ENCODE results near the gene C1QTNF8.

DNA sequence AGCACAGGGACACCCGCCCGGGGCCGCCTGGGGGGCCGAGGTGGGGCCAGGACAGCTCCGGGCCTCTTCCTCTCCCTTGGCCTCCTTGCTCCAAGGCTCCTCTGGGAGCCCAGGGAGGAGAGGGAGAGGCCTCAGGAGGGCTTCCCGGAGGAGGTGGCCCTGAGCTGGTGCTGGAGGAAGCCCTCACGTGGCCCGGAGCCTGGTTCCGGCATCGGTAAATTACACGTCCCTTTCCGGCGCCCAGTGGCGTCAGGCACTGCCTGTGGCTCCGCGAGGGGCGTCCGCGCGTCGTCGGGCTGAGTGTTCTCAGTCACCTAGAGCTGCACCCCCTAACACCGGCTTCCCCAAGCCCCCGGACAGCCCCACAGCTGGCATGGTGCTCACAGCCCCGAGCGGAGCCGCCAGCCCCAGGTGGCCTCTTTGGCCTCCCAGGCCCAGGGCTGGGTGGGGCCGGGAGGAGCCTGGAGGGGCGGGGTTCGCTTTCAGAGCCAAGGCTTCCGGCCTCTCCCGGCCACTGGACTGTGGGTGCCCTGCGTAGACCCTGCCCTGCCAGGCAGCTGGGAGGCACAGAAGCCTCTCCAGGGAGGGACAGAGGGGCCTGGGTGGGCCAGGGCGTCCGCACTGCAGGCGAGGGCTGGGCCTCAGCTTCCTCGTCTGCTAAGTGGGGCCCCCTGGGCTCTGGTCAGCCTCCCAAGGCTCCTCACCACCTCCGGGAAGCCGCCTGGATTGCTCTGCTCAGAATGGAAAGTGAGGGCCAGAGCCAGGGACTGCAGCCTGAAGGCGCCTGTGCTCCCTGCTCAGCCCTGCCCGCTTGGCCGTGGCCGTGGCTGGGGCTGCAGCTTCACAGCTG lies 51.4 kb downstream of the C1QTNF8 start:
- TF ChIP-seq ZFP30 (CRISPR knock-in tag; IDR thresholded peaks at IDR 0.05) (no peak), ZC3H10 (CRISPR knock-in tag; IDR thresholded peaks at IDR 0.05) (no peak), BACH2 (CRISPR knock-in tag; IDR thresholded peaks at IDR 0.05; ENCODE audit: borderline replicate concordance) (no peak), ZNF8 (CRISPR knock-in tag; IDR thresholded peaks at IDR 0.05) (no peak), ISL1 (CRISPR knock-in tag; IDR thresholded peaks at IDR 0.05) (no peak), ZNF565 (CRISPR knock-in tag; conservative IDR thresholded peaks at IDR 0.05; ENCODE audit: low read depth) (no peak), GLIS3 (CRISPR knock-in tag; IDR thresholded peaks at IDR 0.05) (no peak), SNAI2 (CRISPR knock-in tag; IDR thresholded peaks at IDR 0.05) (no peak)
- TF ChIP-seq, protein P1, sequence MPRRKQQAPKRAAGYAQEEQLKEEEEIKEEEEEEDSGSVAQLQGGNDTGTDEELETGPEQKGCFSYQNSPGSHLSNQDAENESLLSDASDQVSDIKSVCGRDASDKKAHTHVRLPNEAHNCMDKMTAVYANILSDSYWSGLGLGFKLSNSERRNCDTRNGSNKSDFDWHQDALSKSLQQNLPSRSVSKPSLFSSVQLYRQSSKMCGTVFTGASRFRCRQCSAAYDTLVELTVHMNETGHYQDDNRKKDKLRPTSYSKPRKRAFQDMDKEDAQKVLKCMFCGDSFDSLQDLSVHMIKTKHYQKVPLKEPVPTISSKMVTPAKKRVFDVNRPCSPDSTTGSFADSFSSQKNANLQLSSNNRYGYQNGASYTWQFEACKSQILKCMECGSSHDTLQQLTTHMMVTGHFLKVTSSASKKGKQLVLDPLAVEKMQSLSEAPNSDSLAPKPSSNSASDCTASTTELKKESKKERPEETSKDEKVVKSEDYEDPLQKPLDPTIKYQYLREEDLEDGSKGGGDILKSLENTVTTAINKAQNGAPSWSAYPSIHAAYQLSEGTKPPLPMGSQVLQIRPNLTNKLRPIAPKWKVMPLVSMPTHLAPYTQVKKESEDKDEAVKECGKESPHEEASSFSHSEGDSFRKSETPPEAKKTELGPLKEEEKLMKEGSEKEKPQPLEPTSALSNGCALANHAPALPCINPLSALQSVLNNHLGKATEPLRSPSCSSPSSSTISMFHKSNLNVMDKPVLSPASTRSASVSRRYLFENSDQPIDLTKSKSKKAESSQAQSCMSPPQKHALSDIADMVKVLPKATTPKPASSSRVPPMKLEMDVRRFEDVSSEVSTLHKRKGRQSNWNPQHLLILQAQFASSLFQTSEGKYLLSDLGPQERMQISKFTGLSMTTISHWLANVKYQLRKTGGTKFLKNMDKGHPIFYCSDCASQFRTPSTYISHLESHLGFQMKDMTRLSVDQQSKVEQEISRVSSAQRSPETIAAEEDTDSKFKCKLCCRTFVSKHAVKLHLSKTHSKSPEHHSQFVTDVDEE (CRISPR knock-in tag; IDR thresholded peaks at IDR 0.05) = no peak
- TF ChIP-seq, protein P2, sequence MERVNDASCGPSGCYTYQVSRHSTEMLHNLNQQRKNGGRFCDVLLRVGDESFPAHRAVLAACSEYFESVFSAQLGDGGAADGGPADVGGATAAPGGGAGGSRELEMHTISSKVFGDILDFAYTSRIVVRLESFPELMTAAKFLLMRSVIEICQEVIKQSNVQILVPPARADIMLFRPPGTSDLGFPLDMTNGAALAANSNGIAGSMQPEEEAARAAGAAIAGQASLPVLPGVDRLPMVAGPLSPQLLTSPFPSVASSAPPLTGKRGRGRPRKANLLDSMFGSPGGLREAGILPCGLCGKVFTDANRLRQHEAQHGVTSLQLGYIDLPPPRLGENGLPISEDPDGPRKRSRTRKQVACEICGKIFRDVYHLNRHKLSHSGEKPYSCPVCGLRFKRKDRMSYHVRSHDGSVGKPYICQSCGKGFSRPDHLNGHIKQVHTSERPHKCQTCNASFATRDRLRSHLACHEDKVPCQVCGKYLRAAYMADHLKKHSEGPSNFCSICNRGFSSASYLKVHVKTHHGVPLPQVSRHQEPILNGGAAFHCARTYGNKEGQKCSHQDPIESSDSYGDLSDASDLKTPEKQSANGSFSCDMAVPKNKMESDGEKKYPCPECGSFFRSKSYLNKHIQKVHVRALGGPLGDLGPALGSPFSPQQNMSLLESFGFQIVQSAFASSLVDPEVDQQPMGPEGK (CRISPR knock-in tag; IDR thresholded peaks at IDR 0.05; ENCODE audit: borderline replicate concordance) = no peak
- TF ChIP-seq, protein P3, sequence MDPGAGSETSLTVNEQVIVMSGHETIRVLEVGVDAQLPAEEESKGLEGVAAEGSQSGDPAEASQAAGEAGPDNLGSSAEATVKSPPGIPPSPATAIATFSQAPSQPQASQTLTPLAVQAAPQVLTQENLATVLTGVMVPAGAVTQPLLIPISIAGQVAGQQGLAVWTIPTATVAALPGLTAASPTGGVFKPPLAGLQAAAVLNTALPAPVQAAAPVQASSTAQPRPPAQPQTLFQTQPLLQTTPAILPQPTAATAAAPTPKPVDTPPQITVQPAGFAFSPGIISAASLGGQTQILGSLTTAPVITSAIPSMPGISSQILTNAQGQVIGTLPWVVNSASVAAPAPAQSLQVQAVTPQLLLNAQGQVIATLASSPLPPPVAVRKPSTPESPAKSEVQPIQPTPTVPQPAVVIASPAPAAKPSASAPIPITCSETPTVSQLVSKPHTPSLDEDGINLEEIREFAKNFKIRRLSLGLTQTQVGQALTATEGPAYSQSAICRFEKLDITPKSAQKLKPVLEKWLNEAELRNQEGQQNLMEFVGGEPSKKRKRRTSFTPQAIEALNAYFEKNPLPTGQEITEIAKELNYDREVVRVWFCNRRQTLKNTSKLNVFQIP (CRISPR knock-in tag; IDR thresholded peaks at IDR 0.05; ENCODE audit: borderline replicate concordance, low read depth) = no peak
- TF ChIP-seq, protein P4, sequence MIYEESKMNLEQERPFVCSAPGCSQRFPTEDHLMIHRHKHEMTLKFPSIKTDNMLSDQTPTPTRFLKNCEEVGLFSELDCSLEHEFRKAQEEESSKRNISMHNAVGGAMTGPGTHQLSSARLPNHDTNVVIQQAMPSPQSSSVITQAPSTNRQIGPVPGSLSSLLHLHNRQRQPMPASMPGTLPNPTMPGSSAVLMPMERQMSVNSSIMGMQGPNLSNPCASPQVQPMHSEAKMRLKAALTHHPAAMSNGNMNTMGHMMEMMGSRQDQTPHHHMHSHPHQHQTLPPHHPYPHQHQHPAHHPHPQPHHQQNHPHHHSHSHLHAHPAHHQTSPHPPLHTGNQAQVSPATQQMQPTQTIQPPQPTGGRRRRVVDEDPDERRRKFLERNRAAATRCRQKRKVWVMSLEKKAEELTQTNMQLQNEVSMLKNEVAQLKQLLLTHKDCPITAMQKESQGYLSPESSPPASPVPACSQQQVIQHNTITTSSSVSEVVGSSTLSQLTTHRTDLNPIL (CRISPR knock-in tag; IDR thresholded peaks at IDR 0.05; ENCODE audit: low read depth) = no peak

All from SK-N-SH treated with all-trans-retinoic acid at 6 μM for 48 hours (cell line).